Erythroblast (primary cell): ENCODE data around the gene TNRC6A.

Experiments used
- GATA1 ChIP-seq: IDR thresholded peaks from 2 replicates; pipeline ENCODE4 v1.6.1; 2011; ENCODE audit warnings: low read depth, mild to moderate bottlenecking, control low read depth, low read length, moderate library complexity
- POLR2A ChIP-seq: IDR thresholded peaks from 2 replicates; pipeline ENCODE4 v1.6.1; 2011; ENCODE audit warnings: mild to moderate bottlenecking, low read length

DNA sequence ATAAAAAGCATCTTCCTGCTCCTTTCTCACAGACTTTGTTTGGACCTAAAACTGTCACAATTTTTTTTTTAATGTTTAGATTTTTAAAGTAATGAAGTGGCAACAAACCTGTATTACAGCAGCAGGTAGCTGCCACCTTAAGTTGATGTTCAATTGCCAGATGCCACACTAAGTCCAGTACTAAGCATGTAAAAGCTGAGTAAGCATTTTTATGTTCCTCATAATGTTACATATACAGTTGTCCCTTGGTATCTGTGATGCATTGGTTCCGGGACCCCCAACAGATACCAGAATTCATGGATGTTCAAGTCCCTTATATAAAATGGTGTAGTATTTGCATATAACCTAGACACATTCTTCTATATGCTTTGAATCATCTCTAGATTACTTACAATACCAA, 45.1 kb downstream of the TNRC6A start:
- TF ChIP-seq POLR2A = no peak
- no peak for TF ChIP-seq GATA1
